ENCODE data around the gene ERP27. TPM values are rescaled to one million over a fixed set of nuclear protein-coding genes. Genes with fewer than 3 reads are reported as not detected.

The ERP27 gene
- polyA plus RNA-seq (2013, experiment 1 of 2; ENCODE audit: insufficient read length): not detected
- not detected for polyA plus RNA-seq (2013, experiment 2 of 2; ENCODE audit: insufficient read length)

DNA sequence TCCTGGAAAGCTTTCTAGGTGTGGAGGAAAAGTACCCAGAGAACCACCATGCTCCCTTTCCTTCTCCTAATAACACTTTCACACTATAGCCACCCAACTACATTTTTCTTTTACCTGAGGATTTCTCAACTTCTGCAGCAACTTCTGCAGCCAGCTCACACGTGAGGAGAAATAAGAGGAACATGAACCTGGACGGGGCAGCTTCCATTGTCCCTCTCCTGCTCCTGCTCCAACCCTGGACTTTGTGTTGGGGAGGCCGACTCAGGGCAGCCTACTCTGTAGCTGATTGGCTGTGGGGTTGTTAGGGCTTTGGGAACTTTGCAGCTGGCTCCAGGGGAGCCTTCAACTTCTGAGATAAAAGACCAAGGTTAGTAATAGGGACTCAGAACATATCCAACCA lies at the start of gene ERP27:
ERP27 (minus strand) TSS at position 237 of the 400 bp plus-strand sequence; CDS start at position 208, 29 bp downstream.
- DNase-seq: no peak

- no peak for DNase-seq
Measured at GRCh38 chr12:14988035-14988434, 49.7 kb upstream of the ERP27 start.

- DNase-seq: no peak
Measured at GRCh38 chr12:14986449-14986848, 48.1 kb upstream of the ERP27 start.

DNA sequence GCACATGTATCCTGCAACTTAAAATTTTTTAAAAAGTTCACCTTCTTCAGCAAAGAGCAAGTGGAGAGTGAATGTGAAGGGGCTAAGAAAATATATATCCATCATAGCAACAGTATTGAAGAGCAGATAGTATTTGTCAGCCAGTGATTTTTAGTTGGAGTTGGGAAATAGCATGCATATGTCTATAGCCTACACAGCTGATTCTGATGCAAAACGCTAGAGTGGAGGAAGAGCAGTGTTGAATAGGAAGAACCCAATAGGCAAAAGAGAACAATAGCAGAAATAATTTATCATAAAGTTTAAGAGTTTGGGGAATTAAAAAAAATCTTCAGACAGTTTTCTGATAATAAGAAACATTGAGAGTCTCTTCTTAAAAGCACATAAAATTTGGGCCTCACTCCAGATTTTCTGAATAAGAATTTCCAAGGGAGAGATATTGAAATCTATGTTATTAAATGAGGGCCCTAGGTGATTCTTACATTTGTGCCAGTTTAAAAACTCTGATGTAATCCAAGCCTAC lies 46.5 kb upstream of the ERP27 start:
- DNase-seq: no peak

- DNase-seq: no peak
Measured at GRCh38 chr12:14984036-14984435, 45.7 kb upstream of the ERP27 start.

GRCh38 chr12:14982991-14983390 lies 44.7 kb upstream of the ERP27 start:
- no peak for DNase-seq

DNA sequence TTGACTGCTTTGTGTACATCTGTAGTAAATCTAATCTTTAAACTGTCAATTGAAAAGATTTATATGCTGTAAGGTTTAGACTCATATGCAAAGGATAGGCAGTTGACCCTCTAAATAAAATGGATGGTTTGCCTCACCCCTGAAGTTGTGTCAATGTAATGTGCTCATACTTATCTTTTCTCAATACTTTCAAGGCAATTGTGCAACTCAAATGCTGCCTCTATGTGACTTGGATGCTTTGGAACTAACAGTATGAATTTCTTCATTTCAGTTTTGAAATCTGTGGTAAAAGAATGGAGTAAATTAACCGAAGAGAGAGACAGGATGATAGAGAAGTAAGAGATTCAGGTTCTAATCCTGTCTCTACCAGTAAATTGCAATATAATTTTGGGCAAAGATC lies 44.2 kb upstream of the ERP27 start:
- no peak for DNase-seq

GRCh38 chr12:14981049-14981448 lies 42.7 kb upstream of the ERP27 start:
- no peak for DNase-seq

- DNase-seq: no peak
Measured at GRCh38 chr12:14979468-14979867, 41.1 kb upstream of the ERP27 start.

GRCh38 chr12:14976658-14977057 lies 38.3 kb upstream of the ERP27 start:
- no peak for DNase-seq

- no peak for DNase-seq
Measured at GRCh38 chr12:14975457-14975856, 37.1 kb upstream of the ERP27 start.

GRCh38 chr12:14974633-14975032 lies 36.3 kb upstream of the ERP27 start:
- no peak for DNase-seq

- DNase-seq: no peak
Measured at GRCh38 chr12:14972816-14973215, 34.5 kb upstream of the ERP27 start, which contains the start of gene PDE6H. PDE6H (plus strand) TSS chr12:14973042; CDS start chr12:14978013, 4,971 bp downstream.

DNA sequence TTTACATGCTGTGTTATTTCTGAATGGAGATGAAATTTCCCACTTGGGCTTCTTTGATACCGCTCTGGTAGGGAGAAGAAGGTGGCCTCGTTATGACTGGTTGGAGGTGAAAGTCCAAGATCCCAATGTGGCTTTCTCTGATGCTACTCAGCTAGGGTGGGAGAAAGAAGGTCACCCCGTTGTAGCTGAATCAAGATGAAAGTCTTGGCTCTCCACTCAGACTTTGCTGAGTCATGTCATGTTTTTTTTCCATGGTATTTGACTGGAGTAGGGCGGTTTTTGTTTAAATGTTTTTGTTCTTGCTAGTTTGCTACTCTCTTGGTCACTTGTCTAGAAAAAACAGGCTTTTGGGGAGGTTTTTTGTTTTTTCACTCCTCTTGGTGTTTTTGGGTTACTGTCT lies 32.1 kb upstream of the ERP27 start:
- DNase-seq: no peak

- DNase-seq: no peak
Measured at GRCh38 chr12:14968478-14968877, 30.1 kb upstream of the ERP27 start.

DNA sequence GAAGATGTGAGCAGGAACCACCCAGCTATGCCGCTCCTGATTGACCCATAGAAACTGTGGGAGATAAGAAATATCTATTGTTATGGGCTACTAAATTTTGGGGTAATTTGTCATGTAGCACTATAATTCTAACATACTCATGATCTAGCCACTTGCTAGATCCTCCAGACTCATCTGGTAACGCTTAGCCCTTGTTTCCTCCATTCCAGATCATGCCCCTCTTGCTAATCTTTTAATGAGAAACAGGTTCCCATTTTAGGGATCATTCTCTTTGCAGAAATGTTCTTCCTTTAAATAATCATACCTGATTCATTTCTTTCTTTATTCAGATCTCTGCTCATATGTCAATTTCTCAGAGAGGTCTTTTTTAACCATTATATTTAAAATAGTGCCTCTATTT lies 26.9 kb upstream of the ERP27 start:
- DNase-seq: peak; percentile 29

DNA sequence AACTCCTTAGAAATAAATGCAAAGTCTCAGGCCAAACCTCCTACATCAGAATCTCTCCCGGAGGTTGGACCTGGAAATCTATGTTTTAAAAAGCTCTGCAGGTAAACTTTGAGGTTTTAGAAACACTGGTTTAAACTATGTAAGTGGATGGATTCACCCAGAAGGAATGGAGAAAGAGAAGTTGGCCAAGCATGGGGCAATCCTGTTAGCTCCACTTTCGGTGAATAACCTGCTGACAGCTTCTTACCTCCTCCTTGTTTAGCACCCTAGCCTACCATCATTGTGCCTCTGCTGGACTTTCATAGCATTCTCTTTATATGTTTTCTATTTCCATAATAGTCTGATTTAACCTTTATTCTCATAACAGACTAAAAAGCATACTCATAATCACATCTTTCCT lies 26.1 kb upstream of the ERP27 start:
- DNase-seq: no peak

GRCh38 chr12:14963520-14963919 lies 25.2 kb upstream of the ERP27 start:
- DNase-seq: no peak

GRCh38 chr12:14962797-14963196 lies 24.5 kb upstream of the ERP27 start:
- no peak for DNase-seq

- no peak for DNase-seq
Measured at GRCh38 chr12:14962153-14962539, 23.8 kb upstream of the ERP27 start.

DNA sequence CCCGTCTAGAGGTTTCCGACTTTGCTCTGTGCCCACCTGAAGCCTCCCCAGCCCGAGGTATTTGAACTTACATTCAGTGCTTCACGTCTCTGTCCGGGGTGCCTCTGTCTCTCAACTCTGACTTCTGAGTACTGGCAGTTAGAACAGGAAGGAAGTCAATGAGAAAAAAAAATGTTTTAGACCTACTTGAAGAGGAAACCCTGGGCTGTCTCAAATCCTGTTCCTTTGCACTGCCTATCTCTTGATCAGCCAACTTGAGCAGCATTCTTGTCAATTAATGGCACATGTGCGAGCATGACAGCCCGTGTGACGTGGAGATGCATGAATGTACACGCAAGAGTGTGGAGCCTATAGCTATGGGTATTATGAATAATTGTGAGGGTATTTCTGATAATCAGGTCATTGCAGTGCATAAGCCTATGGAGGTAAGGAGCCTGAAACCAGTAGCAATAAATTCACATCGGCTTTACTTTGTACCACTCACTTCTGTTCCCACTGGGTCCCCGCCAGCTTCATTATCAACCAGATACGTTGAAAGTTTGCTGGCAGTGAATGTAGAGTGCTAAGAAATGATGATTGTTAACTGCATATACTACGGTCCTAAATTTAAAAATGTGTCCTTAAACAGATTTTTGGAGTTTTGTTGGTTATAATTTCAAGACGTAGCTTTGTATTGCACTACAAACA lies 23.3 kb upstream of the ERP27 start, which contains the start of gene ARHGDIB:
ARHGDIB (minus strand) TSS at position 136 of the 687 bp plus-strand sequence. CDS start 10,889 bp downstream, outside the sequence.
- DNase-seq: peak; percentile 48

DNA sequence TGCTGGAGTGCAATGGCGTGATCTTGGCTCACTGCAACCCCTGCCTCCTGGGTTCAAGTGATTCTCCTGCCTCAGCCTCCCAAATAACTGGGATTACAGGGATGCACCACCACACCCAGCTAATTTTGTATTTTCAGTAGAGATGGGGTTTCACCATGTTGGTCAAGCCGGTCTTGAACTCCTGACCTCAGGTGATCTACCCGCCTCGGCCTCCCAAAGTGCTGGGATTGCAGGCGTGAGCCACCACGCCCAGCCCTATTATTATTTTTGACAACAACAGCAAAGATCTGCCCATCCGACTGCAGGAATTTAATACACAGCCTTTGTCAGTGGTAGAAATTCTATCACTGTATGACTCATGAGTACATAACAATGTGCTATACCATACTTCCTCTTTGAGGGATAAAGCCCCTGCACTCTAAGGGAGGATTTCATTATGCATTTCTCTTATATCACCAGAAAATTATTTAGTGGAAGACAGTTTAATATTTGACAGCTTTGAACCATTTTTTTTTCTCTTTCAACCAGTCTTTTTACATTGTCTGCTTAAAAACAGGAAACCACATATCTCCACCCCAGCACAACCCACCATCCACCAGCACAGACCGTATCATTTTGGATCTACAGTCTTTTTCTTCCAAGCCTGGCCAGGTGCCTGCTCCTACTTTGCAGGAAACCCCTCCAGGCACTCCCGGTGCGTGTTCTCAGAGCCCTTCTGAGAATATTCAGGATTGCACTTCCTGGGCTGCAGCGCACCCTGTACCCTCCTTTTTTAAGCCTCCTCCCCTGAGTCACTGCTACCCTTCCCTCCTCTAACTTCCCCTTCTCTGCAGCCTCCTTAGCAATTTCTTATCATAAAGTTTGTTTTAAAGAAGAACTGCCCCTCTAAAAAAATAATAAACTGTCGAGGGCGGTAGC lies 22.5 kb upstream of the ERP27 start:
- peak; percentile 82 for DNase-seq

DNA sequence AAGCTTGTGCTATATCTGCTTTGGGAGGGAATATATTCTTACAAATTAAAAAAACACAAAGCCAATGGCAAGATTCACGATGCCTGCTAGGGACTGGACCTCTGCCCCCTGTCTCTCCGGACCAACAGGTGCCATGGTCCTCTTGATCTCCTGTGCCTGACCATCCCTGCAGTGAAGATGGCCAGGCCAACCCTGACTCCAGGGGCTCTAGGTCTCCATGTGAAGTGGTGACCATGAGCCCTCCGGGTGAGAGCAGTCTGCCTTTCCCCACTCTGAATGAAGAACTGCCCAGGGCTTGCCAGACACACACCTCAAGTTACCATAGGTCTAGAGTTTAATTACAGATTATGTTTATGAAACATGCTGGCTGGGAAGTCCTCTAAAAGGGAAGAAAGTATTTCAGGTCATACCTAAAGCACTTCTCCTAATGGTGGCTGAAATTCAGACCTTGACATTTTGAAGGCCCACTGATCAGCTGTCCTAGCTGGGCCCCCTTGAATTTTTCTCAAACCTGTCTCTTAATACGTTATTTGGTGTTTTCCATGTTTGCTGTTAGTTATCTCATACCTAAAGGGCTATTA lies 21.7 kb upstream of the ERP27 start:
- DNase-seq: no peak

Measured in fibroblast of skin of abdomen (primary cell).